Loucy (cell line): ENCODE data around the gene SUN5.

Experiments used
- EZH2phosphoT487 ChIP-seq: fragments of 200-600 bp; IDR thresholded peaks from 2 replicates; pipeline ENCODE4 v1.6.1; 2018; ENCODE audit warnings: antibody characterized with exemption, mild to moderate bottlenecking, moderate library complexity, borderline replicate concordance
- TF ChIP-seq, protein P1 (sequence below): fragments of 200-600 bp; sonication (generic); conservative IDR thresholded peaks from 2 replicates; pipeline ENCODE4 v1.5.1; 2014; ENCODE audit warnings: mild to moderate bottlenecking, antibody characterized with exemption, low read length

DNA sequence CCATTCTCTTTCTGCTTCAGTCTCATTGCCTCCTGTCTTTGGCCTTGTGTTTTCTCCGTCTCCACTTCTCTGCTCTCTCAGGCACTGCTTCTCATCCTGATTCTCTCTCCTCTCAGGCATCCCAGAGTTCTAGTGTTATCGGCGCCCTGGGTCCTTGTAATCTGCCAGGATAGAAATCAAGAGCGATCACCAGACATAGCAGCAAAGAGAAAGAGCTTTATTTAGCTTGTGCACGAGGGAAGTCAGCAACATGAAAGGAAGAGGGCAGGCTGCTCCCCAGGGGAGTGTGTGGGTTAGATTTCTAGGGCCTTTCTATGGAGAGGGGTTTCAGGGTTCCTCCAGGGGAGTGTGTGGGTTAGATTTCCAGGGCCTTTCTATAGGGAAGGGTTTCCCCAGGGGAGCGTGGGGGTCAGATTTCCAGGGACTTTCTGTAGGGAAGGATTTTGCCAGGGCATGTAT, 32.5 kb downstream of the SUN5 start:
- TF ChIP-seq, protein P1, sequence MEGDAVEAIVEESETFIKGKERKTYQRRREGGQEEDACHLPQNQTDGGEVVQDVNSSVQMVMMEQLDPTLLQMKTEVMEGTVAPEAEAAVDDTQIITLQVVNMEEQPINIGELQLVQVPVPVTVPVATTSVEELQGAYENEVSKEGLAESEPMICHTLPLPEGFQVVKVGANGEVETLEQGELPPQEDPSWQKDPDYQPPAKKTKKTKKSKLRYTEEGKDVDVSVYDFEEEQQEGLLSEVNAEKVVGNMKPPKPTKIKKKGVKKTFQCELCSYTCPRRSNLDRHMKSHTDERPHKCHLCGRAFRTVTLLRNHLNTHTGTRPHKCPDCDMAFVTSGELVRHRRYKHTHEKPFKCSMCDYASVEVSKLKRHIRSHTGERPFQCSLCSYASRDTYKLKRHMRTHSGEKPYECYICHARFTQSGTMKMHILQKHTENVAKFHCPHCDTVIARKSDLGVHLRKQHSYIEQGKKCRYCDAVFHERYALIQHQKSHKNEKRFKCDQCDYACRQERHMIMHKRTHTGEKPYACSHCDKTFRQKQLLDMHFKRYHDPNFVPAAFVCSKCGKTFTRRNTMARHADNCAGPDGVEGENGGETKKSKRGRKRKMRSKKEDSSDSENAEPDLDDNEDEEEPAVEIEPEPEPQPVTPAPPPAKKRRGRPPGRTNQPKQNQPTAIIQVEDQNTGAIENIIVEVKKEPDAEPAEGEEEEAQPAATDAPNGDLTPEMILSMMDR = no peak
- no peak for TF ChIP-seq EZH2phosphoT487
